Transverse colon (tissue), 4 donors: ENCODE results near the gene UBIAD1. TPM values are rescaled to one million over a fixed set of nuclear protein-coding genes. Genes with fewer than 3 reads are reported as not detected.

Experiments used
- DNase-seq: peaks from one replicate; pipeline ENCODE4 v3.0.0-alpha.2; 2019
- H3K27ac ChIP-seq, 4 donors: fragments of 200-600 bp; sonication (generic); 2 replicates each; pipeline ENCODE4 v1.5.1; 2016 to 2018; ENCODE audit warnings: inconsistent platforms in 4 of 4
- H3K27me3 ChIP-seq: fragments of 200-600 bp; sonication (generic); 2 replicates; pipeline ENCODE4 v1.5.1; 2017; ENCODE audit warnings: inconsistent platforms
- H3K36me3 ChIP-seq, 4 donors: fragments of 200-600 bp; sonication (generic); 2 replicates each; pipeline ENCODE4 v1.5.1; 2017 to 2019; ENCODE audit warnings: inconsistent platforms in 4 of 4
- H3K4me1 ChIP-seq, 4 donors: fragments of 200-600 bp; sonication (generic); 2 replicates each; pipeline ENCODE4 v1.5.1; 2017 to 2020; ENCODE audit warnings: inconsistent platforms in 4 of 4
- H3K4me3 ChIP-seq, 4 donors: fragments of 200-600 bp; sonication (generic); 1 replicate in 1 of 4; 2 replicates in 3 of 4; pipeline versions ENCODE4 v1.5.1 to v1.6.1; 2017 to 2019; ENCODE audit warnings: inconsistent platforms in 4 of 4
- H3K9me3 ChIP-seq, 2 donors: fragments of 200-600 bp; sonication (generic); 2 replicates each; pipeline ENCODE4 v1.5.1; 2017 to 2019; ENCODE audit warnings: inconsistent platforms in 2 of 2
- EP300 ChIP-seq: sonication (generic); formaldehyde crosslinking; IDR thresholded peaks from one replicate; pipeline ENCODE4 v1.6.1; 2017; ENCODE audit warnings: antibody characterized with exemption, low read depth
- POLR2A ChIP-seq: fragments of 450-650 bp; IDR thresholded peaks from one replicate; pipeline ENCODE4 v1.6.1; 2016; ENCODE audit warnings: antibody characterized with exemption, mild to moderate bottlenecking, moderate library complexity
- POLR2AphosphoS5 ChIP-seq, 3 donors: sonication (generic); formaldehyde crosslinking; IDR thresholded peaks; one replicate each; pipeline ENCODE4 v1.6.1; 2016; ENCODE audit warnings: antibody characterized with exemption in 3 of 3
- WGBS, 2 donors: methylation state at CpG; one replicate each; pipeline ENCODE4 v1.1.5; 2018; ENCODE audit warnings: low coverage in 1 of 2; 5-methylcytosine and 5-hydroxymethylcytosine counted together
- in situ Hi-C, 4 donors: fragments of 200-750 bp; cut with MboI; loops; one replicate each; pipeline versions ENCODE4 v1.15.0 to v1.15.1; 2017; ENCODE audit warnings: low sequenced_read_pairs in 3 of 4, low pct_ligation_motif_present in 1 of 4, low pct_unique_long_range_greater_than_20kb in 1 of 4
- intact Hi-C: fragments of 100-400 bp; cut with DNase I; formaldehyde crosslinking; loops from one replicate; pipeline ENCODE4 v1.15.1; 2023; ENCODE audit warnings: low total_unique reads
- total RNA-seq, 4 donors: library from RNA; depleted of rRNA; stranded (reverse); fragments of >200 nt; gene quantifications; one replicate each; pipeline ENCODE4 v1.1.0, GENCODE V29; 2016
- TF ChIP-seq, protein P1 (sequence below), 5 experiments: fragments of 200-600 bp in 3 of 5; fragments of 450-650 bp in 2 of 5; sonication (generic) in 3 of 5; IDR thresholded peaks; 1 replicate in 2 of 5; 2 replicates in 3 of 5; pipeline ENCODE4 v1.5.1; 2016 to 2017; ENCODE audit warnings: antibody characterized with exemption in 5 of 5, inconsistent platforms in 3 of 5, mild to moderate bottlenecking in 2 of 5, moderate library complexity in 1 of 5

Gene UBIAD1
- total RNA-seq, 4 donors from 2014 or later, result 8.6 to 12.3 (median 10.8) TPM

DNA sequence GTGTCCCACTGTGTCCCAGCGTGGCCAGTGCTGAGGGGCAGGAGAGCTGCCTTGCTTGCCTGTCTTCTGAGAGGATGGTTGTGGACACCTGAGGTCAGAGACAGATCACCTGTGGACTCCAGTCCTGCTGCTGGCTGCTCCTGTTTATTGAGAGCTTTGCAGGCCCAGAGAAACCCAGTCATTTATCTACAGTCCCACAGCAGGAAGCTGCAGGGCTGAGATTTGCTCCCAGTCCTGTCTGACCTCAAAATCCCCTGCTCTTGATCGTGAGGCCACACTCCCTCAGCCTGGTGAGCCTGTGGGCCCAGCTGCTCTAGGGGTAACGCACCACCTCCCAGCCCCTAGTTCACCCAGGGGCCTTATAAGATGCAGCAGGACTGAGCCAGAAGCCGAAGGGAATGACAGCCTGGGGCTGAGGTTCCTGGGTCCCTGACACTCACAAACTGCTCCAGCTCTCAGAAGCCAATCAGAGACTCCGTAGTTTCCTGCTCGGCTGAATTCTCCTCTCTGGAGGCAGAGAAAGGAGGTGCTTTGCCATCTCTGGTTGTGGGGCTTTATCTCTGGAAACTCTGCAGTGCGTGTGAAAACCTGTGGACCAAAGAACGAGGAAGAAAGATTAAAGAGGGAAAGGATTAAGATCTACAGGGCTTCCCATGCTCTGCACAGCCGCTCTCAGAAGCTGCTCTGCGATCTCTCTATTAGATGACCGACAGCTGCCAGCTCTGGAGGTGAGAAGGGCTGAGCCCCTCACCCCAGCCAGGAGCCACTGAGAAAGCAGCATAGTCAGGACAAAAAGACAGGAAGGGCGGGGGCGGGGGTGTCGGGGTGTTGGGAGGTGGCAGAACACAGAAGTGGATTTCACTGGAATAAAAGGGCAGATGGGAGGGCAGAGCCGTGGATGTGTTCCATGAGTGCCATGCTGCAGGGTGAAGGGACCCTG is 39.1 kb downstream of the UBIAD1 start:
- TF ChIP-seq, protein P1, sequence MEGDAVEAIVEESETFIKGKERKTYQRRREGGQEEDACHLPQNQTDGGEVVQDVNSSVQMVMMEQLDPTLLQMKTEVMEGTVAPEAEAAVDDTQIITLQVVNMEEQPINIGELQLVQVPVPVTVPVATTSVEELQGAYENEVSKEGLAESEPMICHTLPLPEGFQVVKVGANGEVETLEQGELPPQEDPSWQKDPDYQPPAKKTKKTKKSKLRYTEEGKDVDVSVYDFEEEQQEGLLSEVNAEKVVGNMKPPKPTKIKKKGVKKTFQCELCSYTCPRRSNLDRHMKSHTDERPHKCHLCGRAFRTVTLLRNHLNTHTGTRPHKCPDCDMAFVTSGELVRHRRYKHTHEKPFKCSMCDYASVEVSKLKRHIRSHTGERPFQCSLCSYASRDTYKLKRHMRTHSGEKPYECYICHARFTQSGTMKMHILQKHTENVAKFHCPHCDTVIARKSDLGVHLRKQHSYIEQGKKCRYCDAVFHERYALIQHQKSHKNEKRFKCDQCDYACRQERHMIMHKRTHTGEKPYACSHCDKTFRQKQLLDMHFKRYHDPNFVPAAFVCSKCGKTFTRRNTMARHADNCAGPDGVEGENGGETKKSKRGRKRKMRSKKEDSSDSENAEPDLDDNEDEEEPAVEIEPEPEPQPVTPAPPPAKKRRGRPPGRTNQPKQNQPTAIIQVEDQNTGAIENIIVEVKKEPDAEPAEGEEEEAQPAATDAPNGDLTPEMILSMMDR (IDR thresholded peaks at IDR 0.05), result no peak
- no peak for TF ChIP-seq EP300
- no peak for TF ChIP-seq POLR2AphosphoS5 (IDR thresholded peaks at IDR 0.05)
- TF ChIP-seq POLR2A, result no peak
- no peak for DNase-seq
- Histone ChIP-seq H3K9me3 (no peaks in the 10 kb centered on the region), H3K27ac (no peak overlapping the region), H3K36me3 (no peaks in the 10 kb centered on the region), H3K27me3 (no peaks in the 10 kb centered on the region), H3K4me3 (no peak overlapping the region), H3K4me1 (no peaks in the 10 kb centered on the region)
- intact Hi-C loops (no loop called here), in situ Hi-C loops (no loop called here)
- 62 to 63% methylated on average over 8 to 15 of the region's 15 CpGs for WGBS, 2 donors

DNA sequence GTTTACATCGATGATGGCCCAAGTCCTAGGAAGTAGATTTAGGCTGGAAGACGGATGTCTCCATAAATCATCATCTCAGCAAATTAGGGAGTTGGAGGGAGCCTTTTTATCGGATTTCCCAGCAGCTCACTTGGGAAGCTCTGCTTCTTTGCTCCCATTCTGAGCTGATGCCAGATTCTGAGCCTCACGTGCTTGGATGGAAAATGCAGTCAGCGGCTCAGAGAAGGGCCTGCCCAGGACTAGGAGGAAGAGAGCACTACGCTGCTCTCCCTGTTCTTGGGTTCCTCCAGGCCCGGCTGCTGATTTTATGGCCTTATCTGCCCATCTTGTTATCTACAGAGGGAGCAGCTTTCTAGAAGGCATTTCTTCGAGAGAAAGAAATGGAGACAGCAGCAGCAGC is 42.0 kb downstream of the UBIAD1 start:
- intact Hi-C loops (no loop called here), in situ Hi-C loops (no loop called here)
- H3K4me3 ChIP-seq, result no peak overlapping the region
- H3K9me3 ChIP-seq, result no peaks in the 10 kb centered on the region
- H3K36me3 ChIP-seq, result no peaks in the 10 kb centered on the region
- peaks cover 5% of the 10 kb centered on the region for H3K27me3 ChIP-seq
- 62 to 70% methylated on average over 6 to 8 of the region's 8 CpGs for whole genome bisulfite sequencing, 2 donors
- no peaks in the 10 kb centered on the region for H3K4me1 ChIP-seq
- no peak for DNase-seq
- TF ChIP-seq, protein P1 (IDR thresholded peaks at IDR 0.05), result no peak
- TF ChIP-seq EP300 (no peak), POLR2AphosphoS5 (IDR thresholded peaks at IDR 0.05) (no peak), POLR2A (no peak)
- H3K27ac ChIP-seq, result no peak overlapping the region

DNA sequence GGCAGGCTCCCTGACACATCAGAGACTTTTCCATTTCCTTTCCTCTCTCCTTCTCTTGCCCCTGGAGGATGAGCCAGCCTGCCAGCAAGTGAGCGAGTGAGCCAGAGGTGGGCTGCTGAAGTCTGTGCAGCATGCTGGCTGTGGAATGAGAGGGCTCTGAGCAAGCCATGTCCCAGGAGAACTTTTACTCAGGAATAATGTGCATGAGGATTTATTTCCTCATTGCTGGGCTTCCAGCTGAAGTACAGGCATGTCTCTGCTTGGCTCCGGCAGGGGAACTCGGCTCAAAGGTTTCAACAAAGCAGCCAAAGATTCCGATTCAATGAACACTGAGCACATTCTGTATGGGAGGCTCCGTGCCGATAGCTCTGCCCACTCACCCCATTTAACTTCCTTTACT is 43.7 kb downstream of the UBIAD1 start:
- H3K36me3 ChIP-seq, result no peaks in the 10 kb centered on the region
- H3K27me3 ChIP-seq, result peaks cover 11% of the 10 kb centered on the region
- in situ Hi-C loops (no loop called here), intact Hi-C loops (no loop called here)
- no peaks in the 10 kb centered on the region for H3K9me3 ChIP-seq
- no peaks in the 10 kb centered on the region for H3K4me1 ChIP-seq
- WGBS, 2 donors, result 60 to 61% methylated on average over 5 to 6 of the region's 6 CpGs
- H3K27ac ChIP-seq, result no peak overlapping the region
- H3K4me3 ChIP-seq, result no peak overlapping the region
- TF ChIP-seq POLR2A, result no peak
- TF ChIP-seq, protein P1 (IDR thresholded peaks at IDR 0.05), result no peak
- no peak for TF ChIP-seq EP300
- TF ChIP-seq POLR2AphosphoS5 (IDR thresholded peaks at IDR 0.05), result no peak
- DNase-seq, result no peak

DNA sequence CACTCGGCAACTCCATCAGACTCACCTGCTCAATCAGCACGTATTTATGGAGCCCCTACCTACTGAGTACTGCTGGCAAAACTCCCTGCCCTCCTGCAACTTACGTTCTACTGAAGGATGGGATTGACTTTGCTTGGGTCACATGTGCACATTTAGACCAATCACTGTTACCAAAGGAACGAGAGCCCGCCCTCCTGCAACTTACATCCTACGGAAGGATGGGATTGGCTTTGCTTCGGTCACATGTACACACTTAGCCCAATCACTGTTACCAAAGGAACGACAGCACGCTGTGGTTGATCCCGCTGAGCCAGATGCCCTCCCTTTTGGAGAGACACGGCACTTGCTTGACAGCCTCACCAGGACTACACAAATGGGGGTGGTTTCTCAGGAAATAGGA is 46.0 kb downstream of the UBIAD1 start:
- Histone ChIP-seq H3K27me3 (peaks cover 16% of the 10 kb centered on the region), H3K4me1 (no peaks in the 10 kb centered on the region), H3K9me3 (no peaks in the 10 kb centered on the region), H3K36me3 (no peaks in the 10 kb centered on the region), H3K4me3 (no peak overlapping the region), H3K27ac (no peak overlapping the region)
- TF ChIP-seq, protein P1 (IDR thresholded peaks at IDR 0.05), result no peak
- TF ChIP-seq EP300 (no peak), POLR2AphosphoS5 (IDR thresholded peaks at IDR 0.05) (no peak), POLR2A (no peak)
- in situ Hi-C loops (no loop called here), intact Hi-C loops (no loop called here)
- 87 to 88% methylated on average over 6 to 11 of the region's 11 CpGs for WGBS, 2 donors
- DNase-seq, result no peak
